RCC 7860 (cell line): ENCODE results near the gene BBC3.

Experiments used
- DNase-seq: peaks from one replicate; pipeline ENCODE4 v3.0.0-alpha.2; 2015; ENCODE audit warnings: low spot score
- FAIRE-seq: peaks from 2 replicates; lab custom pipeline; 2012; peaks lifted over from hg19 to GRCh38; lab: Jason Lieb, UNC

Gene BBC3

DNA sequence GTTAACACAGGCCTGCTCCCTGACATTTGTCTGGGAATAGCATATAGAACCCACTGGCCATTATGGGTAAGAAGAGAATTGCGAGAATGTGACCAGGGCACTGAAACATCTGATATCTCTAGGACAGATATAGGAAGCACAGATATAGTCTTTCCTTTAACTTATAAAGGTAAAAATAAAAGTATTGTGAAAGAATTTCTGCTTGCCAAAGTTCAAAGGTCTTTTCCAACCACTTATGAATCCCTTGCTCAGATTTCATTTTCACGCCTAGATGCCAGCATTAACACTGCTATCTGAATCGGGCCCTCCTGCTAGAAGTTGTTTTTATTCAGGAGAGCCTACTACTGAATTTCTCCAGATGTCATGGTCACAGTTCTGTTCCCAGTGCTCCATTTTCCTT, 27.7 kb downstream of the BBC3 start:
- FAIRE-seq = no peak
- no peak for DNase-seq

DNA sequence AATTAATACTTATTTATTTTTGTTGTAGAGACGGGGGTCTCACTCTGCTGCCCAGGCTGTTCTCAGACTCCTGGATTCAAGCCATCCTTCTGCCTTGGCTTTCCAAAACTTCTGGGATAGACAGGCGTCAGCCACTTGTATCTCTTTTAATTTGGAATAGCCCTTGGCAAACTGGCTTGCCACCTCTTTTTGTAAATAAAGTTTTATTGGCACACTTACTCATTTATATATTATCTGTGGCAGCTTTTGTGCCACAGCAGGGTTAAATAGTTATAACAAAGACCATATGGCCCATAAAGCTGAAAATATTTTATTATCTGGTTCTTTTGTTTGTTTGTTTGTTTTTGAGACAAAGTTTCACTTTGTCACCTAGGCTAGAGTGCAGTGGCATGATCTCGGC, 30.5 kb downstream of the BBC3 start:
- DNase-seq (no peak), FAIRE-seq (no peak)

DNA sequence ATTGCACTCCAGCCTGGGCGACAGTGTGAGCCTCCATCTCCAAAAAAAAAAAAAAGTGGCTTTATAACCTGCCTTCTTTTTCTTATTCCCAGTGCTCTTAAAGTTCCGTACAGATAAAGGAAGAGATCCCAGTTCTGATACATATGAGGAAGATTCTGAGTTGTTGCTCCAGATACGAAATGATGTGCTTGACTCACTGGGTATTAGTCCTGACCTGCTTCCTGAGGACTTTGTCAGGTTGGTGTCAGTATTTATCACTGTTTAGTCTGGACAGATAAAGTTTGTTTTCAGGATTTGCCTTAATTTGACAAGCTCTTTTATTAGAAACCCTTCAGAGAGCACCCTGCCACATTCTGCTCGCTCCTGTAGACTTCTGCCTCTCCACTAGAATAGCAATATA, 33.9 kb downstream of the BBC3 start:
- FAIRE-seq = no peak
- no peak for DNase-seq

DNA sequence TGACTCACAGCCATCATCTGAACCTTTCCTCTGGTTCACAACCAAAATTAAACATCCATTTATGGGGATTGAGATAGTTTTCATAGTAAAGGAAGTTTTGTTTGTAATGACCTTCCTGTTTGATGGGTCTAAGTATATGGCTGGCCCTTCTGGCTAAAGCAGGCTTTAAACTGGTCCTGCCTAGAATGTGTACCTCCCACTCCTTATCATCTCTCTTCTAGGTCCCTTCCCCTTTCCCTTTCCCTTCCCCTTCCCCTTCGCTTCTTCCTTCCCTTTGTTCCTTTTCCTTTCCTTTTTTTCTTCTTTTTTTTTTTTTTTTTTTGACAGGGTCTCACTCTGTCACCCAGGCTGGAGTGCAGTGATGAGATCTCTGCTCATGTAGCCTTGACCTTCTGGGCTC, 35.6 kb downstream of the BBC3 start:
- DNase-seq (no peak), FAIRE-seq (no peak)

DNA sequence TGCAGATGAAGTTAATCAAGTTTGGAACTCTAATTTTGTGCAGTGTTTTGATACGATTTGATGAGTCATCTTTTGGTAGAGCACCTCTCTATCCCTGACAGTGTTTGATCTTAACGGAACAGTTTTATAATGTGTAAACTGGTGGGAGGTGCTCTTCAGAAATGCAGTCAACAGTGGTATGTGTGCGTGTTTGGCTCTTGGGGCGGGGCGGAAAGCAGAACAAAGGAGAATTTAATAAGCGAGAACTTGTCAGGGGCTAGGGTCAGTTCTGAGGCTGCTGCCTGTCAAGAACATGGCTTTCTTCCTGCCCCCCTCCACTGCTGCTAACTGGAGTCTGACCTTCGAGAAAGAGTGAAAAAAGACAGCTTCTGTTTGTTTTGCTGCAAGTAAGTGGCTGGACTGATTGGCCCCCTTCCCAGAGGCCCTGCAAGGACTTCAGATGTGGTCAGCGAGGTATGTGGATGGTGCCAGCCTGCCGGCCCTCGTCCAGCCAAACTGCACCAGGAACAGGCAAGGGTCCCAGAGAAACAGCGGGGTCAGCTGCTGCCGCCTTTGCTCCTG, 40.8 kb downstream of the BBC3 start:
- DNase-seq (peak; percentile 58), FAIRE-seq (peak; percentile 50)

DNA sequence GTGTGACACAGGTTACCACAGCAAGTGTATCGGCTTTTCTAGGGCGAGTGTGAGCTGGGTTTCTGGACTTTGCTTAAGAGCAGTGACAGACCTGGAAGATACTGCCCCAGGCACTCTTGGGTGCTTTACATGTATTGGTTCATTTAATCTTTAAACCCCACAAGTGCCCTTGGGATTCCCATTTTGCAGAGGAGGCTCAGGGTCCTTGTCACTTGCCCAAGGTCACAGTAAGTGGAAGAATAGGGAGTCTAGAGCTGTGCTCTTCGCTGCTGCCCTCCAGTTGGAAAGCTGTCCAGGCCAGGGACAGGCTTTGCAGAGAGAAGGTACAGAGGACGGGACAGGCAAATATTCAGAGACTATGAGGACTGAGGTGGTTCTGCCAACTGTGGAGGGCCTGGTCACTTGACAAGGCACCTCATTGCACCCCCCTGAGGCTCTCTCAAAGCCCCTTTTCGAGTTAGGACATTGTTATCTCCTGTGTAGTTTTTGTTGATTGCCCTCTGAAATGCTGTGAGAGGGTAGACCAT, 42.4 kb downstream of the BBC3 start:
- FAIRE-seq (no peak), DNase-seq (no peak)

DNA sequence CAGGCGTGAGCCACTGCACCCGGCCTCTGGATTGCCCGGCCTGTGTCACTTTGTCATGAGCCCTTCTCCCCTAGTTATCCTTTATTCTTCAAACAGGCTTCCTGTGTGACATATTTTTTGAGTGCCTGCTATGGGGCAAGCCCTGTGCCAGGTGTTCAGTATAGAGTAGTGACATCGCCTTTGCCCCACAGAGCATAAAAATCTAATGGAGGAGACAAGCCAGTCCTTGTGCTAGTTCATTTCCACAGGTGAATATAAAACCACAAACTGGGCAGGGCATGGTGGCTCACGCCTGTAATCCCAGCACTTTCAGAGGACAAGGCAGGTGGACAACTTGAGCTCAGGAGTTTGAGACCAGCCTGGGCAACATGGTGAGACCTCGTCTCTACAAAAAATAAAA, 43.2 kb downstream of the BBC3 start:
- FAIRE-seq = no peak
- no peak for DNase-seq

DNA sequence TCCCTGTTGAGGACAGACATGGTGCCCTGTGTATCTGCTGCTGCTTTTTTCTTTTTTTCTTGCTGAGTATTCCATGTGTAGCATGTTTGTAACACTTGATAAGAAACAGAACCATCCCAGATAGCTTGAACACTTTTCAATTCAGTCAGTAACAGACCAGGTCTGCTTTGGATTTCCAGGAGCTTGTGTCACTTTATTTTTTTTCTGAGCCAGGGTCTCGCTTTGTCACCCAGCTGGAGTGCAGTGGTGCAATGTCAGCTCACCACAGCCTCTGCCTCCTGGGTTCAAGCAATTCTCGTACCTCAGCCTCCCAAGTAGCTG, 43.7 kb downstream of the BBC3 start:
- no peak for FAIRE-seq
- no peak for DNase-seq

DNA sequence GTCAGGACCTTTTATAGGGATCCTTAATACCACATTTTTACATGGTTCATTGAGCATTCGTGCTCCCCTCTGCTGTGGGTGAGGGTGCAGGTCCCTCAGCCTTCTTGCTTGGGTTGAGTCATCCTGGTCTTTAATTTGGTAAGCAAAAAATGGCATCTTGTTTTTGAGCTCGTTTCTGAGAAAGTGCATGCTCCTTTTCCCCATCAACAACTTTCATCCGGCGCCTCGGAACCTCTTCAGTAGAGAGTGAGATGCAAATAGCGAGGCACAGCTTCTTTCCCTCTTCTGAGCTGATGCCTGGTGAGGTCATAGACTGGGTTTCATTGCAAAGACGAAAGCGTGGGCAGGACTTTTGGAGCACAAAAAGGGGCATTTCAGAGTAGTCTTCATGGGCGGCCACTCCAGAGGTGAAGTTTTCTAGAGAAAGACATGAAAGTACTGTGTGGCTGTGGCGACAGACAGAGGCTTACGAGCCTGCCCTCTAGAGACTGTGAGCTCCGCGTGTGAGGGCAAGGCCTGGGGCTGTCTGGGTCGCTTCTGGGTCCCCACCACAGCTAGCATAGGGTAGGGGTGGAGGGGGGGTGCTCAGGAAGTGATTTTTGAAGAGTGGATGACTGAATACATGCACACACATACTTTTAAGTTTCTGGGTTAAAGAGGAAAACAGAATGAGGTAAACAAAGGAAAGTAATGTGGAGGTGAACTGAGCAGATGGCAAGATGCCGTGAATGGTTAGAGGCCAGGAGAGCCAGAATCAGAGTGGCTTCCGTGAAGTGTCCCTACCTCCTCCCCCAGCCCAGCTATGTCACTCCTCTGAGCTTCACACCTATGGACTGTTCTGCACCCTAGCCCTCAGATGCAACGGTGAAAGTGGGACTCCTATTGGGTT, 44.3 kb downstream of the BBC3 start:
- DNase-seq = no peak
- FAIRE-seq = no peak

DNA sequence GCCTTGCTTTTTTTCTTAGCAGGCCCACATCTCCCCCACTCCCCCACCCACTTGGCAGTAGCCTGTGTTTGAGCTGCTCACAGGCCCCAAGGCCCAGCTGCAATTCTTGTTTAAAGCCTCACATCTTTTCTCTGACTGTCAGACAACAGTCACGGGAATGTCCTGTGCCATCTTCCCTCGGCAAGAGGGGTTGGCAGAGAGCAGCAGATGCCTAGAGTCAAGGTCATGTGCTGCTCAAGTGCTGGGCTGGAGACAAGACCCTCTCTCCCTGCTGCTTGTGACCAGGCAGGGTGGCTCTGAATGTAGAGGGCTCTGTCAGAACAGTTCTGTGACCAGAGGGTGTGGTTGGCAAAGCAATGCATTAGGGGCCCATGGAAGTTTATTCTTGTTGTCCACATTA, 47.4 kb downstream of the BBC3 start:
- FAIRE-seq (no peak), DNase-seq (no peak)

DNA sequence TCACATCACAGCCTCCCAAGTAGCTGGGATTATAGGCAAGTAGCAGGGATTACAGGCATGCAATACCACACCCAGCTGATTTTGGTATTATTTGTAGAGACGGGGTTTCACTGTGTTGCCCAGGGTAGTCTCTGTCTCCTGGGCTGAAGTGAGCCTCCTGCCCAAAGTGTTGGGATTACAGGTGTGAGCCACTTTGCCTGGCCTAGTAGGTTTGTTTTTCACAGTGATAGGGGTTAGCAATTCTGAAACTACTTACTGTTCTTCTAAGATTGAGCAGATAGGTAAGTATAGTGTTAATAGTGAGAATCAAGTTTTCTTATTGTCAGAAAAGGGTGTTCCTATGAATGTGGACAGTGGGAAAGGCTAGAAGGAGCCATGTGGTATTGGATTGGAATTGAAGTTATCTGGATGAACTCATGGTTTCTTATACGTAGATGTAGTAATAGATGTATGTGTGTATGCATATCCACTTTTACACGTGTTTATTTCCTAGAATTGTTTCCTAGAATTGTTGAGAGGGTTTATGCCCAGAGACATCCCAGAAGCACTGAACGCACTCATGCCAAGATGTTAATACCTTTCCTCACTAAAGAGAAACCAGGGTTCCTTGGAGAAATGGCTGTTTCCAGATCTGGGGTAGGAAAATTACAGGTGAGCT, 51.2 kb downstream of the BBC3 start:
- FAIRE-seq (no peak), DNase-seq (no peak)

DNA sequence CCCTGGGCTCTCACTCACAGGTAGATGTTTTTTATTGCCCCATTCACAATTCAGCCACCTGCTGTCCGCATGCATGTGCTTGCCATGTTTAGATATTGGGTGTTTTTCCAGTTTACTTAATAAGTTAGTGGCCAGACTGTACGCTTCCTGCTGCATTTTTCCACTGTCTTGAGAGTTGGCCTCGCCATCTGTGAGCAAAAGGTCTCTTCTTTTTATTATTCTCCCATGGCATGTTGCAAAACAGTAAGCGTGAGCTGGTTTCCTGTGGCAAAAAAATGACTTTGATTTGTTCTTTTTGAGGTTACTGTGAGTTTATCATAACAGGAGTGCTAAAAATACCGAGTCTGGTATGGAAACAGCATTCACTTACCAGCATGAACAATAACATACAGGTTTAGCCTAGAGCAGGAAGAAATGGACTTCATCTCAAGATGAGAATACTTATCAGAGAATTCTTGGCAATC, 54.3 kb downstream of the BBC3 start:
- no peak for FAIRE-seq
- no peak for DNase-seq

DNA sequence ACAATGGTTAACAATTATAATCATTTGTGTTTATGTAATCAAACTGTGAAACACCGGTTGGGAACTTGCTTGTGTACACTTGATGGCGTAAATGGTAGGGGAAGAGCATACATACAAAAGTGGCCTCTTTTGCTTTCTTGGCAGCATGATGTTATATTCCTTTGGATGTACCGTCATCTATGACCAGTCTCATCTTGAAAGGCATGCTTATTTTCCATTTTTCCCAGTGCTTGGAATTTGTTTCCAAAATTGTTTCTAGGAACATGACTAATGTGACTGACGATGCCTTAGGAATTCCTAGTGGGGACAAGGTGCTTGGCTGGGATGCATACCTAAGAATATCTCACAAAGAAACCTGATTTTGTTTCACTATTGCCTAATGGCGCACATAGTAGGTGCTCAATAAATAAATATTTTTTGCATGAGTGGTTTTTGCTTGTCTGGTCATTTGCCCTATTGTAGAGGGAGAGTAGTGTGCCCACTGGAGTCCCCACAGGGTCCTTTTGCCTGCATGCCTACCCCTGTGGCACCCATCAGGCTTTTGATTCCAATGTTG, 54.9 kb downstream of the BBC3 start:
- DNase-seq (no peak), FAIRE-seq (no peak)

DNA sequence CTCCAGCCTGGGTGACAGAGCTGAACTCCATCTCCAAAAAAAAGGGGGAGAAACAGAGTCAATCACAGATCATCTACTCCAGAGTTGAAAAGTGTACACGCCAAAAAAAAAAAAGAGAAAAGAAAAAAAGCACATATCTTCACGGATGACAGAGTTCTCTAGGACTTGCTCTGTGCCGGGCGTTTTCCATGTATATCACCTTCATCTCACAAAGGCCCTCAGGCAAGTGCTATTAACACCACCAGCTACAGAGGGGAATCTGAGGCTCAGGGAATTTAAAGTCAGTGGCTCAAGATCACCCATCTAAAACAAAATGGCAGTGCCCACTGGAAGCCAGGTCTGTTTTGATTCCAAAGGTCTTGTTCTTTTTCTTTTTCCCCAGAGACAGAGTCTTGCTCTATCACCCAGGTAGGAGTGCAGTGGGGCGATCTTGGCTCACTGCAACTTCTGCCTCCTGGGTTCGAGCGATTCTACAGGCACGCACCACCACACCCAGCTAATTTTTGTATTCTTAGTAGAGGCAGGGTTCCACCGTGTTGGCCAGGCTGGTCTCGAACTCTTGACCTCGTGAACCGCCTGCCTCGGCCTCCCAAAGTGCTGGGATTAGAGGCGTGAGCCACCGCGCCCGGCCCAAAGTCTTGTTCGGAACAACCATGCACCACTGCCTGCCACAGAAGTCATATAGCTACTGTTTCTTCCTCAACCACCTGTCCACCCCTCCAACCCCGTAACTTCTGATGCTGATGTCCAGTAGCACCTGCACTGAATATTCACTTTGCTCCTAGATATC, 58.1 kb downstream of the BBC3 start:
- DNase-seq (no peak), FAIRE-seq (no peak)
